Measurements from ENCODE around the gene TNS3.

TNS3 gene

GRCh38 chr7:47580811-47581331, 1.0 kb downstream of the TNS3 start:
- DNase-seq = no peak

- no peak for DNase-seq
These were observed 1.7 kb downstream of the TNS3 start for GRCh38 chr7:47580175-47580706.

- no peak for DNase-seq
These were observed 2.5 kb downstream of the TNS3 start for GRCh38 chr7:47579458-47579857.

GRCh38 chr7:47578579-47579270, 3.2 kb downstream of the TNS3 start:
- DNase-seq = no peak

GRCh38 chr7:47577321-47577919, 4.5 kb downstream of the TNS3 start:
- DNase-seq = no peak

- DNase-seq = no peak
These were observed 5.0 kb downstream of the TNS3 start for GRCh38 chr7:47576866-47577306.

GRCh38 chr7:47576031-47576865, 5.7 kb downstream of the TNS3 start:
- no peak for DNase-seq

- DNase-seq = no peak
These were observed 7.2 kb downstream of the TNS3 start for GRCh38 chr7:47574482-47575329.

- DNase-seq = no peak
These were observed 8.0 kb downstream of the TNS3 start for GRCh38 chr7:47573758-47574481.

- no peak for DNase-seq
These were observed 8.8 kb downstream of the TNS3 start for GRCh38 chr7:47572939-47573757.

- DNase-seq = no peak
These were observed 9.8 kb downstream of the TNS3 start for GRCh38 chr7:47572094-47572445.

GRCh38 chr7:47571331-47572093, 10.4 kb downstream of the TNS3 start:
- DNase-seq = no peak

GRCh38 chr7:47570649-47571050, 11.3 kb downstream of the TNS3 start:
- no peak for DNase-seq

GRCh38 chr7:47568547-47568946, 13.4 kb downstream of the TNS3 start:
- DNase-seq = no peak

GRCh38 chr7:47568056-47568455, 13.9 kb downstream of the TNS3 start:
- DNase-seq = no peak

GRCh38 chr7:47565640-47566250, 16.2 kb downstream of the TNS3 start:
- no peak for DNase-seq

GRCh38 chr7:47563521-47563920, 18.4 kb downstream of the TNS3 start:
- no peak for DNase-seq

- no peak for DNase-seq
These were observed 20.0 kb downstream of the TNS3 start for GRCh38 chr7:47561715-47562446.
